ENCODE measurements around the gene ADGRL1. TPM values are rescaled to one million over a fixed set of nuclear protein-coding genes. Genes with fewer than 3 reads are reported as not detected.

Gene ADGRL1
- total and polyA plus RNA-seq, 2 donors: 3.6 to 8.4 TPM

DNA sequence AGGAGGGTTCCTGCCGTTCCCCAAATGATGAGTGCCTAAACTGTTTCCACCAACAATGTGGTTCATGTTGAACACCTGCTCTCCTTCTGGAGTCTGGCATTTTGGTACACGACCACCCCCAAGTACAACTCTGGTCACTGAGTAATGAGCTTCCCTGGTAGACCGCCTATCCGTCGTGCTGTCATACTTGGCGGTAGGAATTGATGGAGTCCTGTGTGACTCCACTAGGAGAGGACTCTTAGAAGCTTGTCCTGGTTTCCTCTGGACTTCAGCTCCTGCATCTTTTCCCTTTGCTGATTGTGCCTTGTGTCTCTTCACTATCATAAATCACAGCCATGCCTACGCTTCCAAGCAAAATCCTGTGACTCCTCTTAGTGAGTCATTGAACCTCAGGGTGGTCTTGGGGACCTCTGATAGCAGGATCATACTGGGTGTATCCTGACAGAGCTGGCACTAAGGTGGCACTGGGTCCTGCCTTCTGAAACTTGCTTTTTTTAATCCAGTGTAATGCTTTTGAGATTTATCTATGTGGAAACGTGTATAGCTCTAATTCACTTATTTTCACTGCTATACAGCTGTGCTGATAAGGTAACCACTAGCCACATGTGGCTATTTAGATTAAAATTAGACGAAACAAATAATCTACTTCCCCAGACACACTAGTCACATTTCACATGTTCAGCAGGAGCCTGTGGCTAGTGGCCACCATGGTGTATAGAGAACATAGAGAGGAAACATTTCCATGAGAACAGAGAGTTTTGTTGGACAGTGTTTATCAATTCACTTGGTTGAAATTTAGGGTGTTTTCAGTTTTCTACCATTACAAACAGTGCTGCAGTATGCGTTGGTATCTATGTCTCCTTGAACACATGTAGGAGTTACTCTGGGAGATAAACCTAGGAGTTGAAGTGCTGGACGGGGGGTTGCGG, 63.4 kb downstream of the ADGRL1 start:
- 94% methylated on average over 12 of the region's 12 CpGs for WGBS
- Histone ChIP-seq H3K27ac (ENCODE audit: low read depth in 1 of 2, low read length in 1 of 2) (peak overlapping the region in 1 of 2 donors; percentile 0), H3K4me1 (ENCODE audit: control insufficient read depth in 2 of 2, insufficient read depth in 2 of 2, low read length in 2 of 2) (peaks cover 2 to 29% of the 10 kb centered on the region in 2 donors), H3K36me3 (ENCODE audit: control insufficient read depth in 2 of 2, insufficient read depth in 2 of 2, low read length in 1 of 2) (peaks cover 0 to 4% of the 10 kb centered on the region in 2 donors), H3K27me3 (ENCODE audit: control insufficient read depth in 2 of 2, insufficient read depth in 1 of 2, low read length in 1 of 2) (no peaks in the 10 kb centered on the region), H3K4me3 (ENCODE audit: low read length in 2 of 2) (no peak overlapping the region), H3K9me3 (ENCODE audit: control insufficient read depth in 2 of 2, insufficient read depth in 1 of 2, low read length in 1 of 2) (no peaks in the 10 kb centered on the region)
- DNase-seq (ENCODE audit: low read depth in 6 of 9, low spot score in 9 of 9): no peak

DNA sequence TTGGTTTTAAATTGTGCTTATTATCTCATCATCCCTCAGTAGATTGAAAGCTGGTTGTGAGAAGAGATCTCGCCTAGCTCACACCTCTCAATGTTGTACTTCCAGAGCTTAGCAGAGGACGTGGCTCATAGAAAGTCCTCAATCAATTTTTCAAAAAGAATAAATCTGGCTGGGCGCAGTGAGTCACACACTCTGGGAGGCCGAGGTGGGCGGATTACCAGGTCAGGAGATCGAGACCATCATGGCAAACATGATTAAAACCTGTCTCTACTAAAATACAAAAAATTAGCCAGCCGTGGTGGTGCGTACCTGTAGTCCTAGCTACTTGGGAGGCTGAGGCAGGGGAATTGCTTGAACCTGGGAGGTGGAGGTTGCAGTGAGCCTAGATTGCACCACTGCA, 64.9 kb downstream of the ADGRL1 start:
- whole genome bisulfite sequencing: over 99% methylated on average over 8 of the region's 8 CpGs
- H3K27ac ChIP-seq (ENCODE audit: low read depth in 1 of 2, low read length in 1 of 2): no peak overlapping the region

DNA sequence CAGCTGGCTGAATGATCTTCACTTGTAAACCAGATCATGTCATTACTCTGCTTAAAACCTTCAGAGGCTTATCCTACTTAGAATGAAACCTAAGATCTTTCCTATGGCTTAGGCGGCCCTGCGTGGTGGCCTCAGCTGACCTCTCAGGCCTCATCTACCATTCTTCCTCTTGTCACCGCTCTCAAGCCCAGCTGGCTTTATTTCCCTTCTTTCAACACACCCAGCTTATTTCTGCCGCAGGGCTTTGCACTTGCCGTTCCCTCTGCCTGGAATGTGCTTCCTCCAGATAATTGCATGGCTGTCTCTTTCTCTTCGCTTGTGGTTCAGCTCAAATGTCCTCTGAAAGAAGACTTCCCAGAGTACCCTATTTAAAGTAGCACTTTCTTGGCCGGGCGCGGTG, 66.0 kb downstream of the ADGRL1 start:
- no peak for DNase-seq (ENCODE audit: low read depth in 6 of 9, low spot score in 9 of 9)
- Histone ChIP-seq H3K4me3 (ENCODE audit: low read length in 2 of 2) (no peak overlapping the region), H3K27me3 (ENCODE audit: control insufficient read depth in 2 of 2, insufficient read depth in 1 of 2, low read length in 1 of 2) (no peaks in the 10 kb centered on the region), H3K9me3 (ENCODE audit: control insufficient read depth in 2 of 2, insufficient read depth in 1 of 2, low read length in 1 of 2) (peaks cover 0 to 4% of the 10 kb centered on the region in 2 donors), H3K4me1 (ENCODE audit: control insufficient read depth in 2 of 2, insufficient read depth in 2 of 2, low read length in 2 of 2) (peaks cover 14 to 42% of the 10 kb centered on the region in 2 donors), H3K27ac (ENCODE audit: low read depth in 1 of 2, low read length in 1 of 2) (no peak overlapping the region), H3K36me3 (ENCODE audit: control insufficient read depth in 2 of 2, insufficient read depth in 2 of 2, low read length in 1 of 2) (peaks cover 0 to 4% of the 10 kb centered on the region in 2 donors)
- WGBS: 93% methylated on average over 9 of the region's 9 CpGs

More for the DNA sequence above, 64.9 kb downstream of the ADGRL1 start:
- Histone ChIP-seq H3K9me3 (ENCODE audit: control insufficient read depth in 2 of 2, insufficient read depth in 1 of 2, low read length in 1 of 2) (peaks cover 0 to 3% of the 10 kb centered on the region in 2 donors), H3K27me3 (ENCODE audit: control insufficient read depth in 2 of 2, insufficient read depth in 1 of 2, low read length in 1 of 2) (no peaks in the 10 kb centered on the region), H3K4me3 (ENCODE audit: low read length in 2 of 2) (no peak overlapping the region), H3K36me3 (ENCODE audit: control insufficient read depth in 2 of 2, insufficient read depth in 2 of 2, low read length in 1 of 2) (peaks cover 0 to 4% of the 10 kb centered on the region in 2 donors), H3K4me1 (ENCODE audit: control insufficient read depth in 2 of 2, insufficient read depth in 2 of 2, low read length in 2 of 2) (peaks cover 4 to 32% of the 10 kb centered on the region in 2 donors)
- DNase-seq (ENCODE audit: low read depth in 6 of 9, low spot score in 9 of 9): no peak

GRCh38 chr19:14138576-14139265, 67.2 kb downstream of the ADGRL1 start:
- Histone ChIP-seq H3K27ac (ENCODE audit: low read depth in 1 of 2, low read length in 1 of 2) (peak overlapping the region in 1 of 2 donors; percentile 8), H3K4me3 (ENCODE audit: low read length in 2 of 2) (no peak overlapping the region), H3K9me3 (ENCODE audit: control insufficient read depth in 2 of 2, insufficient read depth in 1 of 2, low read length in 1 of 2) (peaks cover 0 to 4% of the 10 kb centered on the region in 2 donors), H3K4me1 (ENCODE audit: control insufficient read depth in 2 of 2, insufficient read depth in 2 of 2, low read length in 2 of 2) (peaks cover 17 to 51% of the 10 kb centered on the region in 2 donors), H3K27me3 (ENCODE audit: control insufficient read depth in 2 of 2, insufficient read depth in 1 of 2, low read length in 1 of 2) (no peaks in the 10 kb centered on the region), H3K36me3 (ENCODE audit: control insufficient read depth in 2 of 2, insufficient read depth in 2 of 2, low read length in 1 of 2) (peaks cover 0 to 6% of the 10 kb centered on the region in 2 donors)
- WGBS: 93% methylated on average over 9 of the region's 9 CpGs
- no peak for DNase-seq (ENCODE audit: low read depth in 6 of 9, low spot score in 9 of 9)

DNA sequence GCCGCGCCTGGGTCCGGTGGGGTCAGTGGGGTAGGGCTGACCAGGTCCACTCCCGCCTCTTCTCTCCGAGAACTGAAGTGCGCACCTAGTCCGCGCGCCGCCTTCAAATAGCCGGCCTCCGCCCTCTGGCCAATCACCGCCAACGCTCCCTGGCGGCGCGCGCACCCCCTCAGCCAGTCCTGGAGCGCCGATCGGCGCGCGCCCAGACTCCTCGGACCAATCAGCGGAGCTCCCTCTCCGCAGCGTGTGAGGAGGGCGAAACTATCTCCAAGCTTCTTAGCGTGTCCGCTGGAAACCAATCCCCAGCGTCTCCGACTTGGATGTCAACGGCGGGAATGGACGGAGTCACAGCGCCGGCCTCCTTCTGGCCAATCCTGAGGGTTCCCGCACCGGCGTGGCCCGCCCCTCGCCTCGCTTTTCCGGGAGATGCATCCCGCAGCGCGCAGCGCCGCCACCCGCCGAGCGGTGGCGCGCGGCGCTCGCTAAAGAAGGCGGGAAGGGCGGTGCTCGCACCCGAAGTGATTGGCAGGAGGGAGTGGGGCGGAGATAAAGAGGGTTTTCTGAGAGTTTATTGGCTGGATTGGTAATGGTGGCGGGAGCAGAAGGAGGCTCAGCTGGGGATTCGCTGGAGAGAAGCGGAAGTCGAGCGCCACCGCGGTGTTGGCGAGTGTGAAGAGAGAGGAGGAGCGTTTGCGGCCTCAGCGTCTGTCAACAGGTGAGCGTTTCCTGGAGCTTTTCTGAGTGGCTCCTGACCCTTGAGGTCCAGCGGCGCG, 69.3 kb downstream of the ADGRL1 start, which contains the start of gene ASF1B:
Gene ASF1B (minus strand): TSS at position 81 of the 773 bp plus-strand sequence. CDS start 133 bp downstream, outside the sequence.
- Histone ChIP-seq H3K27ac (ENCODE audit: low read depth in 1 of 2, low read length in 1 of 2) (peak within 1 kb of the TSS; percentile 97 to 98), H3K27me3 (ENCODE audit: control insufficient read depth in 2 of 2, insufficient read depth in 1 of 2, low read length in 1 of 2) (no peaks in the 10 kb centered on the region), H3K9me3 (ENCODE audit: control insufficient read depth in 2 of 2, insufficient read depth in 1 of 2, low read length in 1 of 2) (peaks cover 0 to 4% of the 10 kb centered on the region in 2 donors), H3K4me1 (ENCODE audit: control insufficient read depth in 2 of 2, insufficient read depth in 2 of 2, low read length in 2 of 2) (peaks cover 15 to 44% of the 10 kb centered on the region in 2 donors), H3K4me3 (ENCODE audit: low read length in 2 of 2) (peak within 1 kb of the TSS; percentile 70 to 93), H3K36me3 (ENCODE audit: control insufficient read depth in 2 of 2, insufficient read depth in 2 of 2, low read length in 1 of 2) (peaks cover 10 to 18% of the 10 kb centered on the region in 2 donors)
- under 1% methylated on average over 78 of the region's 78 CpGs for WGBS
- peak; percentile 95 to 100 (median 99) for DNase-seq (ENCODE audit: low read depth in 6 of 9, low spot score in 9 of 9)

- Histone ChIP-seq H3K27me3 (ENCODE audit: control insufficient read depth in 2 of 2, insufficient read depth in 1 of 2, low read length in 1 of 2) (no peaks in the 10 kb centered on the region), H3K4me3 (ENCODE audit: low read length in 2 of 2) (peak overlapping the region; percentile 60 to 72), H3K9me3 (ENCODE audit: control insufficient read depth in 2 of 2, insufficient read depth in 1 of 2, low read length in 1 of 2) (peaks cover 0 to 4% of the 10 kb centered on the region in 2 donors), H3K4me1 (ENCODE audit: control insufficient read depth in 2 of 2, insufficient read depth in 2 of 2, low read length in 2 of 2) (peaks cover 15 to 38% of the 10 kb centered on the region in 2 donors), H3K27ac (ENCODE audit: low read depth in 1 of 2, low read length in 1 of 2) (peak overlapping the region; percentile 73 to 74), H3K36me3 (ENCODE audit: control insufficient read depth in 2 of 2, insufficient read depth in 2 of 2, low read length in 1 of 2) (peaks cover 10 to 21% of the 10 kb centered on the region in 2 donors)
- DNase-seq (ENCODE audit: low read depth in 6 of 9, low spot score in 9 of 9): peak in 1 of 9 donors; percentile 39
- under 1% methylated on average over 38 of the region's 38 CpGs for WGBS
Measured at GRCh38 chr19:14135985-14136508, 69.9 kb downstream of the ADGRL1 start.

- no peaks in the 10 kb centered on the region for H3K27me3 ChIP-seq (ENCODE audit: control insufficient read depth in 2 of 2, insufficient read depth in 1 of 2, low read length in 1 of 2)
- WGBS: 59% methylated on average over 6 of the region's 6 CpGs
- H3K9me3 ChIP-seq (ENCODE audit: control insufficient read depth in 2 of 2, insufficient read depth in 1 of 2, low read length in 1 of 2): peaks cover 0 to 4% of the 10 kb centered on the region in 2 donors
- no peak for DNase-seq (ENCODE audit: low read depth in 6 of 9, low spot score in 9 of 9)
- peaks cover 10 to 21% of the 10 kb centered on the region in 2 donors for H3K36me3 ChIP-seq (ENCODE audit: control insufficient read depth in 2 of 2, insufficient read depth in 2 of 2, low read length in 1 of 2)
- peaks cover 15 to 36% of the 10 kb centered on the region in 2 donors for H3K4me1 ChIP-seq (ENCODE audit: control insufficient read depth in 2 of 2, insufficient read depth in 2 of 2, low read length in 2 of 2)
- H3K4me3 ChIP-seq (ENCODE audit: low read length in 2 of 2): peak overlapping the region; percentile 60 to 72
- no peak overlapping the region for H3K27ac ChIP-seq (ENCODE audit: low read depth in 1 of 2, low read length in 1 of 2)
Measured at GRCh38 chr19:14135355-14135754, 70.6 kb downstream of the ADGRL1 start.

DNA sequence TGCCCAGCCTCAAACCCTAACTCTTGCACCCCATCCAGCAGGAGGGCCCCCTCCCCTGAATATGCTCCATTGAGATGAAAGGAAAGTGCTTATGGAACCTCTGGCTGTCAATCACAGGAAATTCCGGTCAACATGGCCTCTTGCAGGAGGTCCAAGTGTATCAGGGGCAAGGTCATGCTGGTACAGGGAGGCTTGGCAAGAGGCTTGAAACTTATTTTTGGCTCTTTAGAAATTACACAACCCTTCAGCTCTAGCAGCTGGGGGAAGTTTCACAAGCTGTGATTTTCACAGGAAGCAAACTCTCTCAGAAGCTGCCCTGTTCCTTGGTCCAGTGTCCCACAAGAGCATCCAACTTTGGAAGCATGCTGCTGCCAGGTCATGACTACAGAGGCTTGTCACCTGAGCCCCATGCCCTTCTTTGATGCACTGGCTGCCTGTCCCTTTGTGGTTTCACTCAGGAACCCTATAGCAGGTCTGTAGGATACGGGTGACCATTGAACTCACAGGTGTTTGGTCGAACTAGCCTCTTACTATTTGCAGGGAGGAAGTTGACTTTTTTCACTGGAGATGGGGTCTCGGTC, 78.0 kb downstream of the ADGRL1 start:
- 87% methylated on average over 4 of the region's 4 CpGs for WGBS
- H3K36me3 ChIP-seq (ENCODE audit: control insufficient read depth in 2 of 2, insufficient read depth in 2 of 2, low read length in 1 of 2): peaks cover 47 to 54% of the 10 kb centered on the region in 2 donors
- no peaks in the 10 kb centered on the region for H3K4me1 ChIP-seq (ENCODE audit: control insufficient read depth in 2 of 2, insufficient read depth in 2 of 2, low read length in 2 of 2)
- H3K27ac ChIP-seq (ENCODE audit: low read depth in 1 of 2, low read length in 1 of 2): no peak overlapping the region
- no peak overlapping the region for H3K4me3 ChIP-seq (ENCODE audit: low read length in 2 of 2)
- DNase-seq (ENCODE audit: low read depth in 6 of 9, low spot score in 9 of 9): no peak
- no peaks in the 10 kb centered on the region for H3K9me3 ChIP-seq (ENCODE audit: control insufficient read depth in 2 of 2, insufficient read depth in 1 of 2, low read length in 1 of 2)
- no peaks in the 10 kb centered on the region for H3K27me3 ChIP-seq (ENCODE audit: control insufficient read depth in 2 of 2, insufficient read depth in 1 of 2, low read length in 1 of 2)

All from thymus (tissue), 11 donors.